GM18507 (cell line): ENCODE measurements around the gene KRT33B.
"Not testable (repeated sequence)": the region's sequence is repeated elsewhere in the genome, so short reads cannot be mapped to it uniquely, and the experiment has no call there.

Experiments used
- DNase-seq: peaks from one replicate; pipeline ENCODE4 v3.0.0; 2011; ENCODE audit warnings: low read depth; ENCODE audit not compliant: insufficient read length; ENCODE audit errors: extremely low spot score
- FAIRE-seq: peaks from 2 replicates; lab custom pipeline; 2011; peaks lifted over from hg19 to GRCh38; lab: Jason Lieb, UNC

KRT33B gene

DNA sequence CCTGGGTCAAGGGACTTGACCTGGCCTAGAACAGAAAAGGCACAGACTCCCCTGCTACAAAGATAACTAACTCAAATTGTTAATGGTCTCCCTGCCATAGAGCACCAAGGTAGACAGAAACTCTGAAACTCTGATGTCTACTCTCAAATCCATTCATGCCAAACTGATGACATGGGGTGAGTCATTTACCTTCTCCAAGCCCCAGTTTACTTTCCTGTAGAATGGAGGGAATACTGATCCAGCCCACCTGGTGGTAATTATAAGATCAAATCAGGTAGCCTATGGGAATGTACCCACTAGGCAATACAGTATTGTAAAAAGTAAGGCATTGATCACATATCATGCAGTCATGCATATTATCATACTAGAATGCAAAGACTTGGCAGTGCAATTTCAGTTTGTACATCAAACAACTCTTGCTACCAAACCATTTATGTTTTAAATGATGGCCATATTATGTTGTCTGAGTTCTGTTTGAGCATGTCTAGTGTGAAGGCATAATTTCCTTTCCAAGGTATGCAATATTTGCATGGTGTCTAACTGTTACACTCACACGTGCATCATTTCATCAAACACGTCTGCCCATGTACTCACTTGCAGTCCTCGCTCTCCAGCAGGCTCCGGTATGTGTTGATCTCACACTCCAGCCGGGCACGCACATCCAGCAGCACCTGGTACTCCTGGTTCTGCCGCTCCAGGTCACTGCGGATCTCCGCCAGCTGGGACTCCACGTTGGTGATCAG is 24.8 kb upstream of the KRT33B start:
- FAIRE-seq (no peak), DNase-seq (no peak)

- FAIRE-seq (no peak), DNase-seq (no peak)
Measured at GRCh38 chr17:41393826-41394225, 24.2 kb upstream of the KRT33B start.

DNA sequence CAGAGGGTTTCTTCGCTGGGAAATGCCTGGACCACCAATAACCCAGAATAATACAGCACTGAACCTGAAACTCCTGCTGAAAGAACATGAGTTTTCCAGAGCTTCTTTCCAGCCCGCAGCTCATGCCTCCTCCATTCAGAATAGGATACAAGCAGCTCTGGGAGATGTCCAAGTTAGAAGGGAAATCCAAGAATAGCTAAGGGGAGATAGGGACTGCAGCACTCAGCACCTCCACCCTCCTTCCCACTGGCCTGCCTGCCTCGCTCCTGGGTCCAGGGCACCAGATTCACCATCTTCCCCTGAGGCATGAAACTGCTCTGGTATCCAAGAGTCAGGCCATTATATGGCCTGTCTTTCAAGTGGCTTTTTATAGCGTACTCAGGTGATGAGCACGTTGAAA is 23.7 kb upstream of the KRT33B start:
- no peak for FAIRE-seq

GRCh38 chr17:41392278-41392677 is 22.7 kb upstream of the KRT33B start:
- DNase-seq (no peak), FAIRE-seq (no peak)

More for the DNA sequence above, 23.7 kb upstream of the KRT33B start:
- DNase-seq = no peak

DNA sequence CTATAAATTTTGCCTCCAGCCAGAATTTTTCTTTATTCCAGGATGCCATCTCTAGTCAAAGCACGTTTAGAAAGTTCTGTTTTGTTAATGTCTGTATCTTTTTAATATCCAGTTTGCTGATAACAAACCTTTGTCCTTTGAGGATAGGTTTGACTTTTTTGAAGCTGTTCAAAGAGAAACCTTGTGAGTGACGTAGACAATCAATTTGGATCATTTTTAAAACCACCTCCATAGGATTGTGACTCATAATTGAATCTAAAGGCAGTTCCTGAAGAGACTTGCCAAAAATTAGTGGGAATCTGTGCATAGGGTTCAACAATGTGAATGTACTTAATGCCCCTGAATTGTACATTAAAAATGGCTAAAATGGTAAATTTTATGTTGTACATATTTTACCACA is 21.9 kb upstream of the KRT33B start:
- DNase-seq (no peak), FAIRE-seq (no peak)

DNA sequence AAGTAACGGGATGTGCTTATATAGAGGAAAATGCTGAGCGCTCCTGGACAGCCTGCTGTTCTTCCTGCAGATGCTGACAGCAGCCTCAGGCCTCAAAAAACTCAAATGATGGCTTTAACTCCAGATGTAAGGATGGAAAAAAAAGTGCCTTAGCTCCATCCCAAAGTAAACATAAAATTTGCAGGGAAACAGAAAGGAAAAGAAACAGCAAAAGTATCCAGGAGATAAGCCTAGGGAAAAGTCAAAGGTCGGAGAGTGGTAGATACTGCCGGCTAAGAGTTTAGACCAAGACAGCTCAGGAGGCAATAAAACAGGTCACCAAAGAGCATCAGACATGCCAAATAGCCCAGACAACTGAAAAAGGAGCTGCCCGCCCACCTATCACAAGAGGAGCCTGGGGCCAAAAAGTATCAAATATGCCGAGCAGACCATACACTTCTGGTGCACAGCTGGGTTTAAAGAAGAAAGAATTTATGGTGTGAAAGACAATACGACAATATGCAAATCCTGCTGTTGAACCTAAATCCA is 20.9 kb upstream of the KRT33B start:
- DNase-seq = no peak
- FAIRE-seq = no peak

DNA sequence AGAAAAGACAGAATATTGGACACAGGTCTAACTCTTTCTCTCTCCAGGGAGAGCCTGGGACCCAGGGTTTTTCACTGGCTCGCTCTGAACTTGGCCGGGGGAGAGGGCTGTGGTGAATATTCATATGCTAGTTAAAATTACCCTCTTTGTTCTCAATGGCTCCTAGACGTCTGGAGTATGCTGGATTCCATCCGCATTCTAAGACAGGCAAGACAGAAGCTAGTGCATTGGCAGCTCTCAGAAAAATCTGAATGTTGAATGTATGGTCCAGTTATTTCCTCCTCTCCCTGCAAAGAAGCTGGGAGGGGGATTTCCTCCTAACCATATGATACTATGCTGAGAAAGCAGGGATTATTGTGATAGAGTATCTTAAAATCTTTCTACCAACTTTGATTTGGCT is 18.1 kb upstream of the KRT33B start:
- FAIRE-seq = no peak
- DNase-seq = no peak

DNA sequence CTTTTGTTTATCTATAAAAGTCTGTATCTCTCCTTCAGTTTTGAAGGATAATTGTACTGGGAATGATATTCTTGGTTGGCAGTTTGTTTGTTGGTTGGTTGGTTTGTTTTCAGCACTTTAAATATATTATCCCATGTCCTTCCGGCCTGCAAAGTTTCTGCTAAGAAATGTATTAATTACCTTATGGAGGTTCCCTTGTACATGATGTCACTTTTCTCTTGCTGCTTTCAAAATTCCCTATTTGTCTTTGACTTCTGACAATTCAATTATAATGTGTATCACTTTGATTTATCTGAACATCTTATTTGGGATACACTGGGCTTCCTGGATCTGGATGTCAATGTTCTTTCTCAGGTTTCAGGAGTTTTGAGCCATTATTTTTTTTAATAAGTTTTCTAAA is 16.6 kb upstream of the KRT33B start:
- FAIRE-seq (no peak), DNase-seq (no peak)

GRCh38 chr17:41383690-41384089 is 14.1 kb upstream of the KRT33B start:
- FAIRE-seq (no peak), DNase-seq (no peak)

DNA sequence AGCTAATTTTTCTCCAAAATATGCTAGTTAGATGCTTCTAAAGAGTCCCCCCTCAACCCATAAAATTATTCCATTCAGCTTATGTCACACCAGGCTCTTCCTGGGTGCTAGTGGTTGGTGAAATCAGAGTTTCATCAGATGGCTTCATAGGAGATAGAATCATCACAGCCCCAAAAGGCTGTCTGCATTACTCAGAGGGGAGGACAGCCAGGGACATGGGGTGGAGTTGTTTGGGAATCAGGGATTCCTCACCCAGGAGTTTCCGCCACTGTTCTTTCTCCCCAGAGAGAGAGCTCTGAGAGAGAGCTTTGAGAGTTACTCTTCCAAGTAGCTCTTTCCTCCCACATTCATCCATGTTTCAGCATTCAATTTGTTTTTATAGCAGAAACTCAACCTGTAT is 12.8 kb upstream of the KRT33B start:
- FAIRE-seq = no peak
- no peak for DNase-seq

GRCh38 chr17:41381943-41382342 is 12.3 kb upstream of the KRT33B start, which contains the start of gene KRT34:
TSS of gene KRT34 (minus strand) at chr17:41382306. CDS start at chr17:41382246, 60 bp downstream.
- FAIRE-seq, DNase-seq: not testable (repeated sequence)

DNA sequence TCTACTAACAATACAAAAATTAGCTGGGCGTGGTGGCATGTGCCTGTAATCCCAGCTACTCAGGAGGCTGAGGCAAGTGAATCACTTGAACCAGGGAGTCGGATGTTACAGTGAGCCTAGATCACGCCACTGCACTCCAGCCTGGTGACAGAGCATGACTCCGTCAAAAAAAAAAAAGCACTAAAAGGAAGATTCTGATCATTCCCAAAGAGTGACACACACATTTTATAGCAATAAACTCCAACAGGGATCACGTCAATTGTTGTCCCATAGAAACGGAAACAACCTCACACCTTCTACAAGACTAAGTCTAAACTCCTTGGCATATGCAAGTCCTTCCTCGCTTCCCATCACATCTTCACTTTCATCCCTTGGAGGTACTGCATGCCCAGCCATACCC is 10.5 kb upstream of the KRT33B start:
- not testable (repeated sequence) for FAIRE-seq, DNase-seq

DNA sequence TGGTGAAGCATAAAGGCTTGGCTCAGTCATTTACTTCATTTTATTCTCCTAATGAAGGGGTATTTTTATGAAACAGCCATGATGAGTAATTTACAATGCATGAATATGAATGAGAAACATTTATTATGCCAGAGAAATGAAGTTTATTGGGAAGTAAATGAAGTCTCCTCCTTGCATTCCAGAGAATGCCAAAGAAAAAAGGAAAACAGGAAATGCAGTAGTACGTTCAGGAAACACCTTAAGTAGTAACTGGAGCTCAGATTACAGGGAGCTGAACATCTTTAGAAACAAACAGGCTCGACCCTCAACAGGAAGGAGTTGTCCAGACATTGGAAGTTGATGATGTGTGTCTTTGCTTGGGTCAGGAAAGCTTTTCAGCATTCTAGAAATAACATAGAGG is 7.9 kb upstream of the KRT33B start:
- FAIRE-seq (no peak), DNase-seq (no peak)

DNA sequence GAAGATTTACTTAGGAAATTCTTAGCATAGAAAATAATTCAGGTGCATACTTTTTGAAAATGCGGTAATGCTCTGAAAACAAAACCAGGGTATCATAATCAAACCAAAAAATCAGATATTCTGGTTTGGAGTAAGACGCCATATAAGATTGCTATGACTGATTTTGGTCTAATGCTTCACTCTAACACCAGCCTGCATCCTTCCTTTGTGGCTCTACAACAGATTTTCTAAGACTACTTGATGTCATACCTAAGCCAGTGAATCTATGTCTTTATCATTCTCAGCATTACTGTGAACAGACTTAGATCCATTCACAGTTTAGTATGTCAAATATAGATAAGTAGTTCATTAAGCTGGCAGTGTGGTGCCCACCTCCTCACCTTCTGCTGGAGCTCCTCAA is 590 bp downstream of the KRT33B start:
- DNase-seq (no peak), FAIRE-seq (no peak)

DNA sequence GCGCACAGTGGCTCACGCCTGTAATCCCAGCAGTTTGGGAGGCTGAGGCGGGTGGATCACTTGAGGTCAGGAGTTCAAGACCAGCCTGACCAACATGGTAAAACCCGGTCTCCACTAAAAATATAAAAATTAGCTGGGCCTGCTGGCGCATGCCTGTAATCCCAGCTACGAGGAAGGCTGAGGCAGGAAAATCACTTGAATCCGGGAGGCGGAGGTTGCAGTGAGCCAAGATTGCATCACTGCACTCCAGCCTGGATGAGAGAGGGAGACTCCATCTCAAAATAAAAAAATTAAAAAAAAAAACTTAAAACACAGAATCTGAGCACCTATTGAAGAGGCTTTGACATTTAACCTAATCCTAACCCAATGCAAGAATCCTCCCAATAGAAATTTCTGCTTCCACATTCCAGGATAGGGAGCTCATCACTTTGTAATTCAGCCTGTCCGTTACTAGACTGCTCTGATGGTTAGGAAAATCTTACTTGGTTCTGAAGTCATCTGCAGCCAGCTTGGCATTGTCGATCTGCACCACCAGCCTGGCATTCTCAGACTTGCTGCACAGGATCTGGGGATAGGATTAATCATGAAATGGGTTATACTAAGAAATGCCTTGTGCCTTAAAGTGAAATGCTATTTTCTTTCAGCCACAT is 2.1 kb downstream of the KRT33B start:
- FAIRE-seq = no peak
- DNase-seq = no peak

- DNase-seq (no peak), FAIRE-seq (no peak)
Measured at GRCh38 chr17:41366070-41366469, 3.5 kb downstream of the KRT33B start.

GRCh38 chr17:41363881-41364280 is 5.7 kb downstream of the KRT33B start:
- FAIRE-seq (no peak), DNase-seq (no peak)

- DNase-seq (no peak), FAIRE-seq (no peak)
Measured at GRCh38 chr17:41360296-41360995, 9.2 kb downstream of the KRT33B start.

DNA sequence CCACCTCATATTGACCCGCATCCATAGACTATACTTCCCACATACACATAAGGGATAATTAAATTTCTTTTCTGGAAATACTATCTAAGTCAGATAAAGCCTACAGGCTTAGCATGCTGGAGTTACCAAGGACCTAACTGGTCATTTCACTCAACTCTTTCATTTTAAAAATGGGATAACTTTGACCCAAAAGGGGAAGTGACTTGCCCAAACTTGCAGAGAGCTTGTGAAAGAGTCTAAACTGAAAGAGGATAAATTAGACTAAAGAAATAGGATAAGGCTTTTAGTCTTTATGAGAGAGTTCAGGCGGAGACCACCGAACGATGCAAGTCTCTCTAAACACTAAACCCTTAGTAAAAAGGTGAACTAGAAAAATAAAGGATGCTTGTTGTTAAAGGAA is 15.1 kb downstream of the KRT33B start:
- no peak for FAIRE-seq

DNA sequence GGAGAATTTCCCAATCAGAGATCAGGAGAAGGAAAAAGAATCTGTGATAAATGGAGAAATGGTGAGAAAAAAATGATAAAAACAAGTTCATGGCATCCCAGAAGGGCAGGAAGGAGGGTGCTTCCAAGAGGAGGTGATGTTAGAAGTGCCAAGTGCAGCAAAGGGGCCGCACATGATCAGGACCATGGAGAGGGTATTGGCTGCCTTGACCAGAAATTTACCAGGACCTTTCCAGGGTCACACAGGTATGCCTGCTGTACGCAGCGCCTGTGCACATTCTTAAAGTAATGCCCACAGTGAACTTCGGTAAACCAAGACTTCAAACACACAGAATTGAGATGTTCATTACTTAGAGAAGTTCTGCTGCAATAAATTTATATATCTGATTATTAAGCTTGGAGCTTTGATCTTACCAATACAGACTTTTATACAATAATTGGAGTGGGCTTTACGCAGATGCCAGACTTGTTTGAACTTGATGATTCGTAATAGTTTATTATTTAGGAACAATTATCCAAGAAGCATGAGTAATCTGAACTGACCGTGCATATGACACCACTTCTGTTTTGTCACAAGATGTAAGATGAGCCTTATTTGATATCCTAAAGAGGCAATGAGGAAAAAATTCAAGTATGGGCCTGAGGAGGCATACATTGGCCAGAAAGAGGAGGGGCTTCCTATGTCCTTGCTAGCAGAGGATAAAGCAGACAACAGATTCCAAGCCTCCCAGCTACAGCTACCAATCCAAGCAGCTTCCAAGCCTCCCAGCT is 16.8 kb downstream of the KRT33B start:
- FAIRE-seq (peak; percentile 21), DNase-seq (no peak)

More for the DNA sequence above, 15.1 kb downstream of the KRT33B start:
- no peak for DNase-seq
